HEK293T (cell line): ENCODE measurements around the gene NOP53.
"Not testable (repeated sequence)": the region's sequence is repeated elsewhere in the genome, so short reads cannot be mapped to it uniquely, and the experiment has no call there.

Experiments
- BHLHE40 ChIP-seq: fragments of 450-650 bp; IDR thresholded peaks from 2 replicates; pipeline ENCODE4 v1.6.1; 2016; ENCODE audit warnings: mild to moderate bottlenecking, moderate library complexity, borderline replicate concordance
- CTBP1 ChIP-seq: fragments of 450-650 bp; IDR thresholded peaks from 2 replicates; pipeline ENCODE4 v1.6.1; 2016; ENCODE audit warnings: borderline replicate concordance
- ELF4 ChIP-seq: fragments of 450-650 bp; IDR thresholded peaks from 2 replicates; pipeline ENCODE4 v1.6.1; 2017; ENCODE audit warnings: antibody characterized with exemption
- FOXA1 ChIP-seq: fragments of 450-650 bp; IDR thresholded peaks from 2 replicates; pipeline ENCODE4 v1.6.1; 2016; ENCODE audit warnings: mild to moderate bottlenecking
- FOXK2 ChIP-seq: fragments of 450-650 bp; IDR thresholded peaks from 2 replicates; pipeline ENCODE4 v1.6.1; 2016; ENCODE audit warnings: mild to moderate bottlenecking
- FOXM1 ChIP-seq: fragments of 450-650 bp; IDR thresholded peaks from 2 replicates; pipeline ENCODE4 v1.6.1; 2017; ENCODE audit warnings: mild to moderate bottlenecking, borderline replicate concordance
- HDGF ChIP-seq: fragments of 450-650 bp; IDR thresholded peaks from 2 replicates; pipeline ENCODE4 v1.6.1; 2017; ENCODE audit warnings: antibody characterized with exemption, borderline replicate concordance
- NFRKB ChIP-seq: fragments of 450-650 bp; IDR thresholded peaks from 2 replicates; pipeline ENCODE4 v1.6.1; 2016; ENCODE audit warnings: mild to moderate bottlenecking, moderate library complexity
- PKNOX1 ChIP-seq: fragments of 450-650 bp; IDR thresholded peaks from 2 replicates; pipeline ENCODE4 v1.6.1; 2016
- SP1 ChIP-seq: fragments of 450-650 bp; IDR thresholded peaks from 2 replicates; pipeline ENCODE4 v1.6.1; 2017
- TARDBP ChIP-seq: fragments of 450-650 bp; IDR thresholded peaks from 2 replicates; pipeline ENCODE4 v1.6.1; 2016
- ZNF384 ChIP-seq: fragments of 450-650 bp; IDR thresholded peaks from 2 replicates; pipeline ENCODE4 v1.6.1; 2016

GRCh38 chr19:47777245-47778048, 32.1 kb downstream of the NOP53 start:
- TF ChIP-seq NFRKB, ZNF384, SP1, PKNOX1, FOXM1, TARDBP, CTBP1, ELF4, BHLHE40, HDGF, FOXA1, FOXK2: not testable (repeated sequence)
